ENCODE measurements around the gene CAPN7. TPM values are rescaled to one million over a fixed set of nuclear protein-coding genes. Genes with fewer than 3 reads are reported as not detected.

The CAPN7 gene
- polyA plus RNA-seq, 3 donors, result 11.7 to 20.8 (median 14.7) TPM

DNA sequence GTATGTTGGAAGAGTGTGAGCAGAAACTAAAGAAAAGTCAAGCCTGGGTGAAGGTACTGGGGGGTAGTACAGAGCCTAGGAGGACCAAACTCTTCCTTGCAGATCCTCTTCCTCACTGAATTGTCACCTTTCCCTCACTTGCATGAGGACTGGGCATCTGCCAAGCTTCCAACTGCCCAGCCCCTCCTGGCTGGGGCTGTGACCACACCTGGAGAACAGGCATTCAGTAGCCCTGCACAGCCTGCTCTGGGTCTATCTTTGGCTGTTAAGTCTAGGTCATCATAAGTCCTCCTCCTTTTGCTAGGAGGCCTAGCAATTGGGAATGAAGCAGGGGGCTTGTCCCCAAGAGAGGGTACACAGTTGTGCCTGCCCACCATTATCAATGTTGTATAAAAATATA, 55.2 kb downstream of the CAPN7 start:
- Mint-ChIP-seq H3K36me3 (peaks cover 78 to 81% of the 10 kb centered on the region in 2 donors), H3K4me1 (no peaks in the 10 kb centered on the region), H3K27ac (peak overlapping the region in 1 of 7 donors; percentile 62), H3K27me3 (ENCODE audit: low read depth in 3 of 3) (peaks cover 0 to 8% (median 2%) of the 10 kb centered on the region in 3 donors), H3K4me3 (no peak overlapping the region), H3K9me3 (no peaks in the 10 kb centered on the region)
- no peaks in the 10 kb centered on the region for H3K9me3 ChIP-seq (replicated peaks in 1 of 2; ENCODE audit: control insufficient read depth in 1 of 2, insufficient read depth in 1 of 2, low read length in 2 of 2)
- no peak for DNase-seq
- no peaks in the 10 kb centered on the region for H3K4me1 ChIP-seq (ENCODE audit: control insufficient read depth in 1 of 2, insufficient read depth in 2 of 2, low read length in 2 of 2)
- peaks cover 74% of the 10 kb centered on the region for H4K20me1 ChIP-seq (ENCODE audit: insufficient read depth, low read length)
- no peaks in the 10 kb centered on the region for H3K79me2 ChIP-seq (ENCODE audit: insufficient read depth, low read length)
- intact Hi-C loops (cut with micrococcal nuclease), result loop anchor here in 1 of 2 donors (10.0 kb wide), 1 partner anchor 294 kb away; no protein-coding TSS in a partner anchor
- no peak overlapping the region for H3K4me2 ChIP-seq (replicated peaks; ENCODE audit: extremely low read depth, low read length, poor library complexity, severe bottlenecking)
- H3K36me3 ChIP-seq (replicated peaks in 1 of 2; ENCODE audit: control insufficient read depth in 1 of 2, insufficient read depth in 2 of 2, low read length in 2 of 2), result peaks cover 62 to 77% of the 10 kb centered on the region in 2 donors
- no peaks in the 10 kb centered on the region for H3K27me3 ChIP-seq (ENCODE audit: control insufficient read depth in 2 of 2, insufficient read depth in 2 of 2, low read length in 2 of 2)
- H3K27ac ChIP-seq (ENCODE audit: low read depth in 1 of 2, low read length in 2 of 2), result no peak overlapping the region
- no peak overlapping the region for H3K9ac ChIP-seq (ENCODE audit: insufficient read depth, low read length, poor library complexity, severe bottlenecking)
- no peak overlapping the region for H3K4me3 ChIP-seq (replicated peaks in 1 of 3; ENCODE audit: low read depth in 2 of 3, low read length in 3 of 3)
- TF ChIP-seq, protein P1, sequence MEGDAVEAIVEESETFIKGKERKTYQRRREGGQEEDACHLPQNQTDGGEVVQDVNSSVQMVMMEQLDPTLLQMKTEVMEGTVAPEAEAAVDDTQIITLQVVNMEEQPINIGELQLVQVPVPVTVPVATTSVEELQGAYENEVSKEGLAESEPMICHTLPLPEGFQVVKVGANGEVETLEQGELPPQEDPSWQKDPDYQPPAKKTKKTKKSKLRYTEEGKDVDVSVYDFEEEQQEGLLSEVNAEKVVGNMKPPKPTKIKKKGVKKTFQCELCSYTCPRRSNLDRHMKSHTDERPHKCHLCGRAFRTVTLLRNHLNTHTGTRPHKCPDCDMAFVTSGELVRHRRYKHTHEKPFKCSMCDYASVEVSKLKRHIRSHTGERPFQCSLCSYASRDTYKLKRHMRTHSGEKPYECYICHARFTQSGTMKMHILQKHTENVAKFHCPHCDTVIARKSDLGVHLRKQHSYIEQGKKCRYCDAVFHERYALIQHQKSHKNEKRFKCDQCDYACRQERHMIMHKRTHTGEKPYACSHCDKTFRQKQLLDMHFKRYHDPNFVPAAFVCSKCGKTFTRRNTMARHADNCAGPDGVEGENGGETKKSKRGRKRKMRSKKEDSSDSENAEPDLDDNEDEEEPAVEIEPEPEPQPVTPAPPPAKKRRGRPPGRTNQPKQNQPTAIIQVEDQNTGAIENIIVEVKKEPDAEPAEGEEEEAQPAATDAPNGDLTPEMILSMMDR (IDR thresholded peaks at IDR 0.05), result no peak
- no peak overlapping the region for H2AFZ ChIP-seq (ENCODE audit: insufficient read depth, low read depth, low read length, poor library complexity, severe bottlenecking)

DNA sequence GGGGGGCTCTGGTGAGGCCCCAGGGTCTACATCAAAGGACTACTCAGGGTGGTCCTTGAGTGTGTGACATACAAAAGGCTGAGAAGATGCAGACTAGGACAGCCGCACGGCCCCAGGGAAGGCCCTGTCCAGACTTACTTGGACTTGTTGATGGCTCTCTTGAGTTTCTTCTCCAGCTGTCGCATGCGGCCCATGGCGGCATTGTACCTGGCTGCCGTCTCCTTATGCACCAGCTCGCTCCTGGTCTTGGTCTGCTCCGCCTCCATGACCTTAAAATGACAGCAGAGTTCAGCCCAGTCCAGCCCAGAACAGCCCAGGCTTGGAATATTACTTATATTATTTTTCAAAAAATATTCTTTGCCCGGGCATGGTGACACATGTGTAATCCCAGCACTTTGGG, 56.0 kb downstream of the CAPN7 start:
- H3K9me3 Mint-ChIP-seq, result no peaks in the 10 kb centered on the region
- Histone ChIP-seq H3K4me1 (ENCODE audit: control insufficient read depth in 1 of 2, insufficient read depth in 2 of 2, low read length in 2 of 2) (no peaks in the 10 kb centered on the region), H3K4me2 (replicated peaks; ENCODE audit: extremely low read depth, low read length, poor library complexity, severe bottlenecking) (no peak overlapping the region), H3K36me3 (replicated peaks in 1 of 2; ENCODE audit: control insufficient read depth in 1 of 2, insufficient read depth in 2 of 2, low read length in 2 of 2) (peaks cover 62 to 77% of the 10 kb centered on the region in 2 donors), H4K20me1 (ENCODE audit: insufficient read depth, low read length) (peaks cover 74% of the 10 kb centered on the region), H3K27me3 (ENCODE audit: control insufficient read depth in 2 of 2, insufficient read depth in 2 of 2, low read length in 2 of 2) (no peaks in the 10 kb centered on the region), H3K9me3 (replicated peaks in 1 of 2; ENCODE audit: control insufficient read depth in 1 of 2, insufficient read depth in 1 of 2, low read length in 2 of 2) (no peaks in the 10 kb centered on the region), H3K9ac (ENCODE audit: insufficient read depth, low read length, poor library complexity, severe bottlenecking) (no peak overlapping the region), H3K27ac (ENCODE audit: low read depth in 1 of 2, low read length in 2 of 2) (no peak overlapping the region), H2AFZ (ENCODE audit: insufficient read depth, low read depth, low read length, poor library complexity, severe bottlenecking) (no peak overlapping the region), H3K4me3 (replicated peaks in 1 of 3; ENCODE audit: low read depth in 2 of 3, low read length in 3 of 3) (no peak overlapping the region), H3K79me2 (ENCODE audit: insufficient read depth, low read length) (no peaks in the 10 kb centered on the region)
- intact Hi-C loops (cut with micrococcal nuclease), result loop anchor here in 1 of 2 donors (10.0 kb wide), 1 partner anchor 293 kb away; no protein-coding TSS in a partner anchor
- WGBS (ENCODE audit: insufficient coverage), result 95% methylated on average over 8 of the region's 9 CpGs
- no peak overlapping the region for H3K4me3 Mint-ChIP-seq
- no peaks in the 10 kb centered on the region for H3K4me1 Mint-ChIP-seq
- peaks cover 78 to 80% of the 10 kb centered on the region in 2 donors for H3K36me3 Mint-ChIP-seq
- TF ChIP-seq, protein P1 (IDR thresholded peaks at IDR 0.05), result no peak
- H3K27ac Mint-ChIP-seq, result peak overlapping the region in 1 of 7 donors; percentile 3
- H3K27me3 Mint-ChIP-seq (ENCODE audit: low read depth in 3 of 3), result peaks cover 0 to 10% (median 2%) of the 10 kb centered on the region in 3 donors
- DNase-seq, result no peak
